Measurements from ENCODE around the gene ZNF821. TPM values are rescaled to one million over a fixed set of nuclear protein-coding genes. Genes with fewer than 3 reads are reported as not detected.

The ZNF821 gene
- total and polyA plus RNA-seq, 10 of the 15 experiments (the other 5 are each of a cell fraction or from before 2014, with no cell fraction given), result 0.82 to 9.9 (median 6.8) TPM

DNA sequence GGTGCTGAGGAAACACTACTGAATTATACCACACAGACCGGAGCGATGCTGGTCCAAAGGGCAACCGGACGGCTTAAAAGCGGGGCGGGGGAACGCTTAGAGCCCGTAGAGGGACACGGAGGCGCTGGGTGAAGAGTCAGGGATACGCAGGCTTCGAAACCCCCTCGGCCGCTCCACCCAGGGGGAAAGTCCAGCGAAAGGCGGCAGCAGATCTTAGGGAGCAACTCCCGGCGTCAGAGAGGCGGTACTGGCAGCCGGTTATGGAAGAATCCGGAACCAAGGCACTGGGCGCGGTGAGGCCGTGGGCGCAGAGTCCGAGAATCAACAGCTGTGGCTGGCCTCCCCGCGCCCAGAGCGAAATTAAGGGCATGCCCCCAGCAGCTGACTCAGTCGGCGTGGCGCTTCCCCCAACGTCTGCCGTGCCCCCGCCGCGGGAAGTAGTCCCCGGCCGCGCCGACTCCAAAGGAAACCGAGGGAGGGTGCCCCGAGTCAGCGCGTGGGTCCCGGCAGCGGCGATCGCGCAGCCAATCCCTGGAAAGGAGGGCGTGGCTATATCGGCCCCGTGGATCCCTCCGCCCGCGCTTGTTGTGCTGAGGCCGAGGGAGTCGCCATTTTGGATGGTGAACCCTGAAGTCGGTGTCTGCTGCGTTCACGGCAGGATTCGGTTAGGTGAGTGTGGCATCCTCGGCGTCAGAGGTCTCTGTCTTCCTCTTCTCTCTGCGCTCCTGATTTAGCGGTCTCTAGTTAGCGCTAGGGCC, 11.1 kb upstream of the ZNF821 start, which contains the start of gene IST1 (continued):
- peak; percentile 23 for TF ChIP-seq MYC (IDR thresholded peaks at IDR 0.05; ENCODE audit: insufficient read depth, insufficient read length, insufficient replicate concordance, low read length, severe bottlenecking)
- TF ChIP-seq POLR2AphosphoS2 (IDR thresholded peaks at IDR 0.05; ENCODE audit: low read depth, low read length), result peak; percentile 75
- no peak for TF ChIP-seq HDAC2 (IDR thresholded peaks at IDR 0.05)
- peak; percentile 87 for TF ChIP-seq SP1 (IDR thresholded peaks at IDR 0.05; ENCODE audit: low read depth, low read length)
- peak; percentile 20; the same call in 1 of the 2 replicates for TF ChIP-seq NRF1 (conservative IDR thresholded peaks at IDR 0.05; ENCODE audit: low read depth, low read length)
- no peak for TF ChIP-seq BCL11A (IDR thresholded peaks at IDR 0.05; ENCODE audit: low read depth, low read length)
- TF ChIP-seq SUPT20H (IDR thresholded peaks at IDR 0.05; ENCODE audit: borderline replicate concordance, control insufficient read depth, low read depth, low read length), result no peak
- peak; percentile 58 for TF ChIP-seq PML (IDR thresholded peaks at IDR 0.05; ENCODE audit: low read length)
- TF ChIP-seq MEF2B (IDR thresholded peaks at IDR 0.05; ENCODE audit: partially characterized antibody, poor library complexity, severe bottlenecking), result no peak
- no peak for TF ChIP-seq ZZZ3 (IDR thresholded peaks at IDR 0.05; ENCODE audit: control insufficient read depth, insufficient read length, low read depth)
- TF ChIP-seq SRF (IDR thresholded peaks at IDR 0.05; ENCODE audit: low read depth in 2 of 2, low read length in 2 of 2), result 0 out of 4 replicates have a peak, but pooled peaks of 1 of the 2 experiments have one; percentile 30
- TF ChIP-seq CREM (IDR thresholded peaks at IDR 0.05; ENCODE audit: low read depth), result peak; percentile 87
- TF ChIP-seq SIX5 (IDR thresholded peaks at IDR 0.05; ENCODE audit: low read depth, low read length, severe bottlenecking), result peak; percentile 32
- TF ChIP-seq NR2C2 (IDR thresholded peaks at IDR 0.05; ENCODE audit: borderline replicate concordance, control insufficient read depth, insufficient read length, low read depth), result no peak
- TF ChIP-seq SMAD1 (IDR thresholded peaks at IDR 0.05; ENCODE audit: low read depth, partially characterized antibody), result peak; percentile 45
- no peak for TF ChIP-seq BCLAF1 (IDR thresholded peaks at IDR 0.05)
- 0 out of 2 replicates have a peak, but pooled peaks have one; percentile 48 for TF ChIP-seq TBL1XR1 (IDR thresholded peaks at IDR 0.05; ENCODE audit: low read depth, low read length)
- TF ChIP-seq CREB1 (IDR thresholded peaks at IDR 0.05; ENCODE audit: low read depth), result peak; percentile 88
- TF ChIP-seq ZBTB11 (CRISPR knock-in tag; IDR thresholded peaks at IDR 0.05), result no peak
- TF ChIP-seq TAF1 (IDR thresholded peaks at IDR 0.05; ENCODE audit: borderline replicate concordance, low read depth, low read length), result peak; percentile 93
- peak; percentile 38; the same call in 1 of the 2 replicates for TF ChIP-seq RFX5 (IDR thresholded peaks at IDR 0.05; ENCODE audit: low read depth, low read length)
- no peak for TF ChIP-seq ZNF217 (IDR thresholded peaks at IDR 0.05)

All from GM12878 (cell line).